BLaER1 (cell line): Measurements from ENCODE around the gene CHN2.

Experiments used
- H3K27ac ChIP-seq: shearing (Covaris generic); formaldehyde crosslinking; 2 replicates; pipeline ENCODE4 v1.8.1; 2022
- H3K27me3 ChIP-seq: shearing (Covaris generic); formaldehyde crosslinking; 2 replicates; pipeline ENCODE4 v1.8.1; 2022
- H3K36me3 ChIP-seq: shearing (Covaris generic); formaldehyde crosslinking; 2 replicates; pipeline ENCODE4 v1.8.1; 2022
- H3K4me1 ChIP-seq: shearing (Covaris generic); formaldehyde crosslinking; 2 replicates; pipeline ENCODE4 v1.8.1; 2022
- H3K4me2 ChIP-seq: shearing (Covaris generic); formaldehyde crosslinking; 2 replicates; pipeline ENCODE4 v1.8.1; 2022
- H3K4me3 ChIP-seq: shearing (Covaris generic); formaldehyde crosslinking; 2 replicates; pipeline ENCODE4 v1.8.1; 2022
- H3K9ac ChIP-seq: shearing (Covaris generic); formaldehyde crosslinking; 2 replicates; pipeline ENCODE4 v1.8.1; 2022
- H3K9me3 ChIP-seq: shearing (Covaris generic); formaldehyde crosslinking; 2 replicates; pipeline ENCODE4 v1.8.1; 2022
- H4K20me1 ChIP-seq: shearing (Covaris generic); formaldehyde crosslinking; 2 replicates; pipeline ENCODE4 v1.8.1; 2022
- Cebpa-rat ChIP-seq: shearing (Covaris generic); IDR thresholded peaks from 2 replicates; pipeline ENCODE4 v1.8.1; 2022

The CHN2 gene

GRCh38 chr7:29194594-29195427, at the start of gene CHN2:
Gene CHN2 (plus strand): TSS chr7:29194775.
- H3K27me3 ChIP-seq: peaks cover 53% of the 10 kb centered on the region
- peak within 1 kb of the TSS; percentile 89 for H3K4me3 ChIP-seq
- TF ChIP-seq Cebpa-rat: no peak
- H3K27ac ChIP-seq: peak within 1 kb of the TSS; percentile 25; the same call in 1 of the 2 replicates
- H4K20me1 ChIP-seq: no peaks in the 10 kb centered on the region
- H3K36me3 ChIP-seq: no peaks in the 10 kb centered on the region
- H3K4me2 ChIP-seq: peak within 1 kb of the TSS; percentile 91
- peaks cover 15% of the 10 kb centered on the region for H3K4me1 ChIP-seq
- peak within 1 kb of the TSS; percentile 70 for H3K9ac ChIP-seq
- no peaks in the 10 kb centered on the region for H3K9me3 ChIP-seq

- H3K27ac ChIP-seq: no peak overlapping the region
- H3K4me2 ChIP-seq: no peak overlapping the region
- TF ChIP-seq Cebpa-rat: no peak
- no peaks in the 10 kb centered on the region for H4K20me1 ChIP-seq
- 0 out of 2 replicates have a peak, but pooled peaks cover 4% of the 10 kb centered on the region for H3K9me3 ChIP-seq
- H3K4me3 ChIP-seq: no peak overlapping the region
- H3K27me3 ChIP-seq: no peaks in the 10 kb centered on the region
- no peaks in the 10 kb centered on the region for H3K4me1 ChIP-seq
- H3K36me3 ChIP-seq: no peaks in the 10 kb centered on the region
- H3K9ac ChIP-seq: no peak overlapping the region
These were observed 49.0 kb upstream of the CHN2 start for GRCh38 chr7:29145553-29146056.

GRCh38 chr7:29146057-29146706, 48.4 kb upstream of the CHN2 start, which contains the start of gene CPVL:
Gene CPVL (minus strand): TSS chr7:29146537. CDS start chr7:29121061, 25,476 bp downstream.
- Histone ChIP-seq H3K4me2 (no peak within 1 kb of the TSS), H3K4me1 (no peaks in the 10 kb centered on the region), H3K9ac (no peak within 1 kb of the TSS), H3K36me3 (no peaks in the 10 kb centered on the region), H3K27ac (no peak within 1 kb of the TSS), H3K9me3 (0 out of 2 replicates have a peak, but pooled peaks cover 4% of the 10 kb centered on the region), H3K27me3 (no peaks in the 10 kb centered on the region), H4K20me1 (no peaks in the 10 kb centered on the region), H3K4me3 (no peak within 1 kb of the TSS)
- TF ChIP-seq Cebpa-rat: no peak

- no peak overlapping the region for H3K4me3 ChIP-seq
- no peak for TF ChIP-seq Cebpa-rat
- 0 out of 2 replicates have a peak, but pooled peaks cover 4% of the 10 kb centered on the region for H3K9me3 ChIP-seq
- H3K36me3 ChIP-seq: no peaks in the 10 kb centered on the region
- no peaks in the 10 kb centered on the region for H3K27me3 ChIP-seq
- no peak overlapping the region for H3K27ac ChIP-seq
- no peak overlapping the region for H3K9ac ChIP-seq
- no peak overlapping the region for H3K4me2 ChIP-seq
- no peaks in the 10 kb centered on the region for H3K4me1 ChIP-seq
- no peaks in the 10 kb centered on the region for H4K20me1 ChIP-seq
These were observed 47.5 kb upstream of the CHN2 start for GRCh38 chr7:29146888-29147609.

GRCh38 chr7:29147821-29148220, 46.8 kb upstream of the CHN2 start:
- H3K4me1 ChIP-seq: no peaks in the 10 kb centered on the region
- no peak overlapping the region for H3K9ac ChIP-seq
- no peak overlapping the region for H3K4me2 ChIP-seq
- H3K27ac ChIP-seq: no peak overlapping the region
- no peaks in the 10 kb centered on the region for H4K20me1 ChIP-seq
- no peaks in the 10 kb centered on the region for H3K36me3 ChIP-seq
- H3K27me3 ChIP-seq: no peaks in the 10 kb centered on the region
- H3K4me3 ChIP-seq: no peak overlapping the region
- 0 out of 2 replicates have a peak, but pooled peaks cover 4% of the 10 kb centered on the region for H3K9me3 ChIP-seq
- TF ChIP-seq Cebpa-rat: no peak

- no peaks in the 10 kb centered on the region for H3K27me3 ChIP-seq
- H3K4me1 ChIP-seq: no peaks in the 10 kb centered on the region
- 0 out of 2 replicates have a peak, but pooled peaks cover 4% of the 10 kb centered on the region for H3K9me3 ChIP-seq
- H3K9ac ChIP-seq: no peak overlapping the region
- H3K4me2 ChIP-seq: no peak overlapping the region
- no peak overlapping the region for H3K4me3 ChIP-seq
- TF ChIP-seq Cebpa-rat: no peak
- H3K27ac ChIP-seq: no peak overlapping the region
- H4K20me1 ChIP-seq: no peaks in the 10 kb centered on the region
- H3K36me3 ChIP-seq: no peaks in the 10 kb centered on the region
These were observed 45.5 kb upstream of the CHN2 start for GRCh38 chr7:29149036-29149435.

- H3K4me2 ChIP-seq: no peak overlapping the region
- TF ChIP-seq Cebpa-rat: no peak
- no peak overlapping the region for H3K4me3 ChIP-seq
- H3K27ac ChIP-seq: no peak overlapping the region
- no peaks in the 10 kb centered on the region for H3K27me3 ChIP-seq
- no peaks in the 10 kb centered on the region for H4K20me1 ChIP-seq
- no peaks in the 10 kb centered on the region for H3K4me1 ChIP-seq
- no peaks in the 10 kb centered on the region for H3K36me3 ChIP-seq
- H3K9ac ChIP-seq: no peak overlapping the region
- 0 out of 2 replicates have a peak, but pooled peaks cover 9% of the 10 kb centered on the region for H3K9me3 ChIP-seq
These were observed 43.7 kb upstream of the CHN2 start for GRCh38 chr7:29150856-29151255.

GRCh38 chr7:29154076-29154475, 40.5 kb upstream of the CHN2 start:
- no peak overlapping the region for H3K4me3 ChIP-seq
- no peak overlapping the region for H3K4me2 ChIP-seq
- H3K27me3 ChIP-seq: no peaks in the 10 kb centered on the region
- TF ChIP-seq Cebpa-rat: no peak
- H3K4me1 ChIP-seq: peaks cover 7% of the 10 kb centered on the region
- H3K9me3 ChIP-seq: 0 out of 2 replicates have a peak, but pooled peaks cover 5% of the 10 kb centered on the region
- no peak overlapping the region for H3K27ac ChIP-seq
- H3K9ac ChIP-seq: no peak overlapping the region
- no peaks in the 10 kb centered on the region for H4K20me1 ChIP-seq
- no peaks in the 10 kb centered on the region for H3K36me3 ChIP-seq

- Histone ChIP-seq H3K9ac (no peak overlapping the region), H4K20me1 (no peaks in the 10 kb centered on the region), H3K9me3 (0 out of 2 replicates have a peak, but pooled peaks cover 5% of the 10 kb centered on the region), H3K4me2 (peak overlapping the region; percentile 40), H3K4me1 (peaks cover 7% of the 10 kb centered on the region), H3K36me3 (no peaks in the 10 kb centered on the region), H3K27me3 (no peaks in the 10 kb centered on the region), H3K27ac (no peak overlapping the region), H3K4me3 (no peak overlapping the region)
- TF ChIP-seq Cebpa-rat: no peak
These were observed 37.6 kb upstream of the CHN2 start for GRCh38 chr7:29156907-29157452.
